GM12874 (cell line): Measurements from ENCODE around the gene TMPRSS7.

Source experiments
- TF ChIP-seq, protein P1 (sequence below): IDR thresholded peaks from 2 replicates; pipeline ENCODE4 v1.5.1; 2011; ENCODE audit warnings: low read depth, mild to moderate bottlenecking, control low read depth, low read length, moderate library complexity; ENCODE audit not compliant: insufficient read depth

TMPRSS7 gene

DNA sequence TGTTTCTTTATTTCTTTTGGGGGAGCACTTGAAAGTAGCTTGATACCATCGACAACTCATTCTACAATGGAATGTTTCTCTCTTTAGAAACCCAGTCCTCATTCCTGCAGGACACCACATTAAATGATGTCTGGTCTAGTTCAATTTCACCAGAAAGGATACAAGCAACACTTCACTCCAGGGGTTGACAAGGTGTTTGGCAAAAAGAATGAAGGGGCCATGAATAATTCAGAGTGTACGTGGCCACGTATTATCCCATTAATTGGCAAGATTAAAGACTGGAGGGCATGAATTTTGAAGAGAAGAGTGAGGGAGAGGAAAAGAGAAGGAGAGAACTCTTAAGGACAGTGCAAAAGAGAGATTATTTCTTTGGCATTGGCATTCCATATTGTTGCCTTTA is 705 bp downstream of the TMPRSS7 start:
- TF ChIP-seq, protein P1, sequence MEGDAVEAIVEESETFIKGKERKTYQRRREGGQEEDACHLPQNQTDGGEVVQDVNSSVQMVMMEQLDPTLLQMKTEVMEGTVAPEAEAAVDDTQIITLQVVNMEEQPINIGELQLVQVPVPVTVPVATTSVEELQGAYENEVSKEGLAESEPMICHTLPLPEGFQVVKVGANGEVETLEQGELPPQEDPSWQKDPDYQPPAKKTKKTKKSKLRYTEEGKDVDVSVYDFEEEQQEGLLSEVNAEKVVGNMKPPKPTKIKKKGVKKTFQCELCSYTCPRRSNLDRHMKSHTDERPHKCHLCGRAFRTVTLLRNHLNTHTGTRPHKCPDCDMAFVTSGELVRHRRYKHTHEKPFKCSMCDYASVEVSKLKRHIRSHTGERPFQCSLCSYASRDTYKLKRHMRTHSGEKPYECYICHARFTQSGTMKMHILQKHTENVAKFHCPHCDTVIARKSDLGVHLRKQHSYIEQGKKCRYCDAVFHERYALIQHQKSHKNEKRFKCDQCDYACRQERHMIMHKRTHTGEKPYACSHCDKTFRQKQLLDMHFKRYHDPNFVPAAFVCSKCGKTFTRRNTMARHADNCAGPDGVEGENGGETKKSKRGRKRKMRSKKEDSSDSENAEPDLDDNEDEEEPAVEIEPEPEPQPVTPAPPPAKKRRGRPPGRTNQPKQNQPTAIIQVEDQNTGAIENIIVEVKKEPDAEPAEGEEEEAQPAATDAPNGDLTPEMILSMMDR, result no peak

- TF ChIP-seq, protein P1, result no peak
These were observed 4.3 kb downstream of the TMPRSS7 start for GRCh38 chr3:112038863-112039262.

DNA sequence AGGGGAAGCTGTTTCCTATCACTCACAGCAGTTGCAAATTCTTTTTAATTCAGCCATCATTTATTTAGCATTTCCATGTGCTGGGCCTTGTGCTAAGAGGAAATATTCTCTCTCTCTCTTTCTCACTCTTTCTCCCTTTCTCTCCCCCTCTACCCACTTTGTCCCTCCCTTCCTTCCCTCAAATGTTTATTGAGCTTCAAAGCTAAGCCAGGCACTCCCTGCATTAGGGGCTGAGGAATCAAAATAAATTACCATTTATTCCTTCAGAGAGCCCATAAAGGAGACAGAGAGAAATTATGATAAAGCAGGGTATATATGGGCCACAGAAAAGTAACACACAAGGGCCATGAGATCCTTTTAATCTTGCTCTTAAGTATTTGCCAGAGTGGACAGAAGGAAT is 6.8 kb downstream of the TMPRSS7 start:
- TF ChIP-seq, protein P1, result no peak

DNA sequence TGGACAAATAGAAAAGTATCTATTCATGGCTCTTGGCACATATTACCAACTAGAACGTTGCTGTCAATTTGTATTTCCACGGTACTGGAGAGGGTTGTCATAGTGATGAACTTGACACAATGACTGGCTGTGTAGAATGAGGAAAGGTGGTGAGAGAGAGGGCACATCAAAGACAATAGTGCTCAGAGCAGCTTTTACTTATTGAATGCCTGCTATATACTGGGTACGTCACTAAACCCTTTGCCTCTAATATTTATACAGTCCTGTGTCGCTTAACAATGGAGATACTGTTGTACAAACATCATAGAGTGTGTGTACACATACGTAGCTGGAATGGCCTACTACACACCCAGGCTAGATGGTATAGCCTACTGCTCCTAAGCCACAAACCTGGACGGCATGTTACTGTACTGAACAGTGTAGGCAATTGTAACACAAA is 8.3 kb downstream of the TMPRSS7 start:
- TF ChIP-seq, protein P1, result no peak

GRCh38 chr3:112043621-112044201 is 9.2 kb downstream of the TMPRSS7 start:
- TF ChIP-seq, protein P1, result peak; percentile 84

GRCh38 chr3:112046599-112046998 is 12.1 kb downstream of the TMPRSS7 start:
- TF ChIP-seq, protein P1, result no peak

DNA sequence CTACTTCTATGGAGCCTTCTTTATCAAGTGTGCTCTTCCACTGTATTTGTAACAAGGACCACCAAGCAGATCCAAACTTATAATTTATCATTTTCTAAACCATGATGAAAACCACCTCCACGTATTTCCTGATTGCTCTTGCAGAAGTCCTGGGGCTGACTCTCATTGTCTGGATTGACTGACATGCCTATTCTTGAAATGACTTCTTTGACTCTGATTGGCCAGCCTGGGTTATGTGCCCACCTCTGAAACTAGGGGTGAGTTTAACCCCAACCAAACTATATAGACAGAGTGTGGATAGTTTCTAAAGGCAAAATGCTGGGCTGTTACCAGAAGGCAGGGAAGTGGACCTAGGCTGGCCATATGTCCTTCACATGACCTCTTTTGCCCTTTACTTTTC is 12.7 kb downstream of the TMPRSS7 start:
- TF ChIP-seq, protein P1, result no peak

DNA sequence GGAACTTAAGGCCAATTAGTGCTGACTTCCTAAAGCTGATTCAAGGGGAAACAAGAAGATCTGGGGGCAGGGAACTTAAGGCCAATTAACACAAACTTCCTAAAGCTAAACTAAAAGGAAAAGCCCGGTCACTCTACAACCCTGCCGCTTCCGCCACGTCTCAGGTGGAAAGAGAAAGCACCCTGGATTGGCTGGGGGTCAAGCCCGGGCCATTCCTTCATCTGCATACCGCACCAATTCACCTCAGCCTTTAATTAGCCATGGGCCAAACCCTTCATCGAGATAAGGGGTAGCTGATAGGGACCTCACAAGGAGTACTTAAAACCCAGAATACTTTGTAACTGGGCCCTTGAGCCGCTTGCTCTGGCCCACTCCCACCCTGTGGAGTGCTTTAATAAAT is 14.4 kb downstream of the TMPRSS7 start:
- TF ChIP-seq, protein P1, result no peak
